NB4 (cell line): ENCODE data around the gene RHBDF2.

Experiments
- DNase-seq: peaks from one replicate; pipeline ENCODE4 v3.0.0; 2010; ENCODE audit warnings: low read depth
- H3K4me3 ChIP-seq: one replicate; pipeline ENCODE4 v1.5.1; 2011; ENCODE audit warnings: mild to moderate bottlenecking, low read depth, low read length, moderate library complexity
- MYC ChIP-seq: IDR thresholded peaks from 2 replicates; pipeline ENCODE4 v1.6.1; 2011; ENCODE audit warnings: low read depth, low read length
- POLR2A ChIP-seq: IDR thresholded peaks from 2 replicates; pipeline ENCODE4 v1.6.1; 2011; ENCODE audit warnings: mild to moderate bottlenecking; ENCODE audit not compliant: insufficient read length; ENCODE audit errors: extremely low read depth
- TF ChIP-seq, protein P1 (sequence below): IDR thresholded peaks from one replicate; pipeline ENCODE4 v1.5.1; 2012; ENCODE audit warnings: low read depth, low read length
- TF ChIP-seq, protein P2 (sequence below): IDR thresholded peaks from 2 replicates; pipeline ENCODE4 v1.6.1; 2011; ENCODE audit warnings: low read depth, low read length

RHBDF2 gene

DNA sequence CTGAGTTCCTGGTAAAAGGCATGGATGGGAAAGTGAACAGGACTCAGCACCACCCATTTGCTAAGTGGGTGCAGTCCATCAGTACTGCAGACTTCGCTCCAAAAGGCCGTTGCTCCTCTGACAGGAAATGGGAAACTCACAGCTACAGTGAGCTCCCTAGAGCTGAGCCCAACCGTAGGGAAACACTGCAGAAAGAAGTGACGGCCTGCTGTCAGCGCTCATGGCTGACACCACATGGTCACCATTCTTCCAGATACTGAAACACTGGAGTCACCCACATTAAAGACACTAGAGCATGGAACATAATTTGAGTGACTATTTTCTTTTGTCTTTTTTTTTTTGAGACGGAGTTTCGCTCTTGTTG, 80.2 kb downstream of the RHBDF2 start:
- TF ChIP-seq, protein P1, sequence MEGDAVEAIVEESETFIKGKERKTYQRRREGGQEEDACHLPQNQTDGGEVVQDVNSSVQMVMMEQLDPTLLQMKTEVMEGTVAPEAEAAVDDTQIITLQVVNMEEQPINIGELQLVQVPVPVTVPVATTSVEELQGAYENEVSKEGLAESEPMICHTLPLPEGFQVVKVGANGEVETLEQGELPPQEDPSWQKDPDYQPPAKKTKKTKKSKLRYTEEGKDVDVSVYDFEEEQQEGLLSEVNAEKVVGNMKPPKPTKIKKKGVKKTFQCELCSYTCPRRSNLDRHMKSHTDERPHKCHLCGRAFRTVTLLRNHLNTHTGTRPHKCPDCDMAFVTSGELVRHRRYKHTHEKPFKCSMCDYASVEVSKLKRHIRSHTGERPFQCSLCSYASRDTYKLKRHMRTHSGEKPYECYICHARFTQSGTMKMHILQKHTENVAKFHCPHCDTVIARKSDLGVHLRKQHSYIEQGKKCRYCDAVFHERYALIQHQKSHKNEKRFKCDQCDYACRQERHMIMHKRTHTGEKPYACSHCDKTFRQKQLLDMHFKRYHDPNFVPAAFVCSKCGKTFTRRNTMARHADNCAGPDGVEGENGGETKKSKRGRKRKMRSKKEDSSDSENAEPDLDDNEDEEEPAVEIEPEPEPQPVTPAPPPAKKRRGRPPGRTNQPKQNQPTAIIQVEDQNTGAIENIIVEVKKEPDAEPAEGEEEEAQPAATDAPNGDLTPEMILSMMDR, result no peak
- TF ChIP-seq, protein P2, sequence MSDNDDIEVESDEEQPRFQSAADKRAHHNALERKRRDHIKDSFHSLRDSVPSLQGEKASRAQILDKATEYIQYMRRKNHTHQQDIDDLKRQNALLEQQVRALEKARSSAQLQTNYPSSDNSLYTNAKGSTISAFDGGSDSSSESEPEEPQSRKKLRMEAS, result no peak
- TF ChIP-seq POLR2A (no peak), MYC (no peak)

More for the DNA sequence above, 80.2 kb downstream of the RHBDF2 start:
- no peak overlapping the region for H3K4me3 ChIP-seq
- no peak for DNase-seq
